GM23338 (cell line): ENCODE measurements around the gene CDK5RAP2. TPM values are rescaled to one million over a fixed set of nuclear protein-coding genes. Genes with fewer than 3 reads are reported as not detected.

Experiments
- ATAC-seq: fragments of 200-7000 bp; cut with Tn5 transposase; 3 replicates; pipeline ENCODE4 v1.9.1; 2020
- DNase-seq: peaks from one replicate; pipeline ENCODE4 v3.0.0-alpha.2; 2015; ENCODE audit warnings: low spot score
- H2AFZ ChIP-seq: fragments of 200-600 bp; sonication (generic); 2 replicates; pipeline ENCODE4 v1.8.0; 2016; ENCODE audit warnings: antibody characterized with exemption, mild to moderate bottlenecking, moderate library complexity
- H3F3A ChIP-seq: fragments of 200-600 bp; sonication (generic); replicated peaks from 2 replicates; pipeline ENCODE4 v1.8.0; 2017; ENCODE audit warnings: antibody characterized with exemption, mixed run types, low read depth
- H3K27ac ChIP-seq: fragments of 200-600 bp; sonication (generic); 2 replicates; pipeline ENCODE4 v1.6.1; 2016; ENCODE audit warnings: low read depth
- H3K27me3 ChIP-seq: fragments of 200-600 bp; sonication (generic); 2 replicates; pipeline ENCODE4 v1.8.0; 2016; ENCODE audit warnings: mild to moderate bottlenecking, mixed run types, moderate library complexity; ENCODE audit not compliant: insufficient read depth
- H3K36me3 ChIP-seq: fragments of 200-600 bp; sonication (generic); 2 replicates; pipeline ENCODE4 v1.8.0; 2016; ENCODE audit warnings: mild to moderate bottlenecking; ENCODE audit not compliant: insufficient read depth
- H3K4me1 ChIP-seq: fragments of 200-600 bp; sonication (generic); 2 replicates; pipeline ENCODE4 v1.8.0; 2016; ENCODE audit warnings: mild to moderate bottlenecking, moderate library complexity; ENCODE audit not compliant: insufficient read depth
- H3K4me2 ChIP-seq: fragments of 200-600 bp; sonication (generic); 2 replicates; pipeline ENCODE4 v1.7.1; 2017; ENCODE audit warnings: mixed run types
- H3K4me3 ChIP-seq: fragments of 200-600 bp; sonication (generic); 2 replicates; pipeline ENCODE4 v1.6.1; 2016; ENCODE audit warnings: mixed run types
- H3K79me2 ChIP-seq: fragments of 200-600 bp; sonication (generic); replicated peaks from 2 replicates; pipeline ENCODE4 v1.8.0; 2017; ENCODE audit warnings: mild to moderate bottlenecking; ENCODE audit not compliant: insufficient read depth
- H3K9me2 ChIP-seq: fragments of 200-600 bp; sonication (generic); 2 replicates; pipeline ENCODE4 v1.8.0; 2017; ENCODE audit not compliant: insufficient read depth
- H4K20me1 ChIP-seq: fragments of 200-600 bp; sonication (generic); replicated peaks from 2 replicates; pipeline ENCODE4 v1.8.0; 2017; ENCODE audit warnings: mild to moderate bottlenecking; ENCODE audit not compliant: insufficient read depth
- H3K27ac Mint-ChIP-seq: 2 replicates; pipeline ENCODE4 v1.8.0; 2020; ENCODE audit warnings: inconsistent platforms, mild to moderate bottlenecking, moderate library complexity, mixed read lengths
- H3K27me3 Mint-ChIP-seq: 3 replicates; pipeline ENCODE4 v1.8.0; 2022; ENCODE audit warnings: low read depth, mild to moderate bottlenecking, moderate library complexity, mixed read lengths, inconsistent platforms; ENCODE audit not compliant: insufficient read depth, poor library complexity
- H3K36me3 Mint-ChIP-seq: 3 replicates; pipeline ENCODE4 v1.8.0; 2021; ENCODE audit warnings: low read depth, mild to moderate bottlenecking, inconsistent platforms, moderate library complexity, mixed read lengths
- H3K4me1 Mint-ChIP-seq: 3 replicates; pipeline ENCODE4 v1.8.0; 2020; ENCODE audit warnings: mild to moderate bottlenecking, inconsistent platforms, mixed read lengths
- H3K4me3 Mint-ChIP-seq: 3 replicates; pipeline ENCODE4 v1.8.0; 2021; ENCODE audit warnings: moderate library complexity, mild to moderate bottlenecking, inconsistent platforms, mixed read lengths
- H3K9me3 Mint-ChIP-seq: 3 replicates; pipeline ENCODE4 v1.8.0; 2020; ENCODE audit warnings: moderate library complexity, mild to moderate bottlenecking, inconsistent platforms, mixed read lengths
- CREB1 ChIP-seq: fragments of 250-450 bp; sonication (Bioruptor Pico); IDR thresholded peaks from 2 replicates; pipeline ENCODE4 v1.5.0; 2020; ENCODE audit warnings: low read depth, mild to moderate bottlenecking, moderate library complexity
- EZH2 ChIP-seq: fragments of 200-600 bp; sonication (generic); IDR thresholded peaks from one replicate; pipeline ENCODE4 v1.8.0; 2017; ENCODE audit warnings: antibody characterized with exemption, mild to moderate bottlenecking, low read depth; ENCODE audit not compliant: unreplicated experiment
- JUNB ChIP-seq: IDR thresholded peaks from one replicate; pipeline ENCODE4 v1.6.1; 2016; ENCODE audit warnings: antibody characterized with exemption; ENCODE audit not compliant: unreplicated experiment
- NANOG ChIP-seq: IDR thresholded peaks from 2 replicates; pipeline ENCODE4 v1.6.1; 2016; ENCODE audit warnings: antibody characterized with exemption, borderline replicate concordance
- POLR2AphosphoS5 ChIP-seq: IDR thresholded peaks from 2 replicates; pipeline ENCODE4 v1.6.1; 2016; ENCODE audit warnings: antibody characterized with exemption, low read depth
- STAT1 ChIP-seq: IDR thresholded peaks from one replicate; pipeline ENCODE4 v1.6.1; 2016; ENCODE audit warnings: antibody characterized with exemption; ENCODE audit not compliant: unreplicated experiment
- ZNF331 ChIP-seq: fragments of 250-450 bp; sonication (Bioruptor Pico); IDR thresholded peaks from 2 replicates; pipeline ENCODE4 v1.5.0; 2020; ENCODE audit warnings: low read depth, mild to moderate bottlenecking, moderate library complexity
- polyA plus RNA-seq: library from polyadenylated mRNA; unstranded; fragments of >200 nt; fragmentation: Nextera tagmentation; extraction: Ambion mirVana; gene quantifications from 2 replicates; pipeline ENCODE4 v1.2.1, GENCODE V29; 2016
- total RNA-seq: library from RNA; depleted of rRNA; stranded (reverse); fragments of >200 nt; shearing (Covaris generic); gene quantifications from 2 replicates; pipeline ENCODE4 v1.2.3, GENCODE V29; 2014
- TF ChIP-seq, protein P1 (sequence below): fragments of 250-450 bp; sonication (Bioruptor Pico); IDR thresholded peaks from 2 replicates; pipeline ENCODE4 v1.5.0; 2020; ENCODE audit warnings: mild to moderate bottlenecking, moderate library complexity
- TF ChIP-seq, protein P2 (sequence below): IDR thresholded peaks from 2 replicates; pipeline ENCODE4 v1.6.1; 2016; ENCODE audit warnings: antibody characterized with exemption
- TF ChIP-seq, protein P3 (sequence below), 2 experiments: fragments of 200-600 bp in 1 of 2; sonication (generic) in 1 of 2; conservative IDR thresholded peaks; 2 replicates each; pipeline versions ENCODE4 v1.5.1 to v1.6.1; 2016 to 2017; ENCODE audit warnings: antibody characterized with exemption in 2 of 2, low read depth in 2 of 2, mild to moderate bottlenecking in 2 of 2, moderate library complexity in 1 of 2

The CDK5RAP2 gene
- total and polyA plus RNA-seq, 2 experiments from 2014 or later: 50.7 to 65.7 TPM

DNA sequence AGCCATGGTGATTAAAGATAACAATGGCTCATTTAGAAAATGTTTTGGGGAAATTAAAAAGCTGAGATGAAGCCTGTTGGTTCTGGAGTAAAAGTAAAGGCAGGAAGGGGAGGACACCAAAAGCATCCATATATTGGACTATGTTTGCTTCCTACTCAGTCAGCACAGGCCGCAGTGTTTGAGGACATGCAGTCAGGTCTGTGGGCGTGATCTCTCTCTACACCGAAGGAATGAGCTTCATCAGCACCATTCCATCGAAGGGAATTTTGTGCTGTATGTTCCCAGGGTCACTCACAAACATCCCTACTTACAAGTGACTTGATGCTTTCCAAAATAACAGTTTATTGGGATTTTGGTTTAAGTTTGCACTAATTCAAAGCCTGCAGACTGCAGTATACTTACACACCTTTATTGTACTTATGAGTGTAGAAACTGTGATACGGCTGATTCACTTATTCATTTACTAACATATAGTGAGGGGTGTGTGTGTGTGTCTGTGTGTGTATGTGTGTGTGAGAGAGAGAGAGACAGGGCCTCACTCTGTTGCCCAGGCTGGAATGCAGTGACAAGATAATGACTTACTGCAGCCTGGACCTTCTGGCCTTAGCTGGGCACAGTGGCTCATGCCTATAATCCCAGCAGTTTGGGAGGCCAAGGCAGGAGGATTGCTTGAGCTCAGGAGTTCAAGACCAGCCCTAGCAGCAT lies 13.4 kb upstream of the CDK5RAP2 start:
- H3K27ac ChIP-seq: no peak overlapping the region
- H3K4me2 ChIP-seq: no peak overlapping the region
- DNase-seq (no peak), ATAC-seq (no peak)
- no peaks in the 10 kb centered on the region for H3K27me3 ChIP-seq
- no peak overlapping the region for H3K4me3 ChIP-seq
- Mint-ChIP-seq H3K36me3 (no peaks in the 10 kb centered on the region), H3K27me3 (peaks cover 3% of the 10 kb centered on the region), H3K4me1 (no peaks in the 10 kb centered on the region), H3K27ac (no peak overlapping the region), H3K9me3 (no peaks in the 10 kb centered on the region), H3K4me3 (no peak overlapping the region)
- H3K79me2 ChIP-seq: no peaks in the 10 kb centered on the region
- no peaks in the 10 kb centered on the region for H3K4me1 ChIP-seq
- H4K20me1 ChIP-seq: no peaks in the 10 kb centered on the region
- H3K9me2 ChIP-seq: no peaks in the 10 kb centered on the region
- no peaks in the 10 kb centered on the region for H3K36me3 ChIP-seq
- H3F3A ChIP-seq: no peaks in the 10 kb centered on the region
- no peak overlapping the region for H2AFZ ChIP-seq
- TF ChIP-seq NANOG (no peak), CREB1 (no peak), STAT1 (no peak), EZH2 (no peak), POLR2AphosphoS5 (no peak), ZNF331 (CRISPR knock-in tag) (no peak), JUNB (no peak)
- TF ChIP-seq, protein P1, sequence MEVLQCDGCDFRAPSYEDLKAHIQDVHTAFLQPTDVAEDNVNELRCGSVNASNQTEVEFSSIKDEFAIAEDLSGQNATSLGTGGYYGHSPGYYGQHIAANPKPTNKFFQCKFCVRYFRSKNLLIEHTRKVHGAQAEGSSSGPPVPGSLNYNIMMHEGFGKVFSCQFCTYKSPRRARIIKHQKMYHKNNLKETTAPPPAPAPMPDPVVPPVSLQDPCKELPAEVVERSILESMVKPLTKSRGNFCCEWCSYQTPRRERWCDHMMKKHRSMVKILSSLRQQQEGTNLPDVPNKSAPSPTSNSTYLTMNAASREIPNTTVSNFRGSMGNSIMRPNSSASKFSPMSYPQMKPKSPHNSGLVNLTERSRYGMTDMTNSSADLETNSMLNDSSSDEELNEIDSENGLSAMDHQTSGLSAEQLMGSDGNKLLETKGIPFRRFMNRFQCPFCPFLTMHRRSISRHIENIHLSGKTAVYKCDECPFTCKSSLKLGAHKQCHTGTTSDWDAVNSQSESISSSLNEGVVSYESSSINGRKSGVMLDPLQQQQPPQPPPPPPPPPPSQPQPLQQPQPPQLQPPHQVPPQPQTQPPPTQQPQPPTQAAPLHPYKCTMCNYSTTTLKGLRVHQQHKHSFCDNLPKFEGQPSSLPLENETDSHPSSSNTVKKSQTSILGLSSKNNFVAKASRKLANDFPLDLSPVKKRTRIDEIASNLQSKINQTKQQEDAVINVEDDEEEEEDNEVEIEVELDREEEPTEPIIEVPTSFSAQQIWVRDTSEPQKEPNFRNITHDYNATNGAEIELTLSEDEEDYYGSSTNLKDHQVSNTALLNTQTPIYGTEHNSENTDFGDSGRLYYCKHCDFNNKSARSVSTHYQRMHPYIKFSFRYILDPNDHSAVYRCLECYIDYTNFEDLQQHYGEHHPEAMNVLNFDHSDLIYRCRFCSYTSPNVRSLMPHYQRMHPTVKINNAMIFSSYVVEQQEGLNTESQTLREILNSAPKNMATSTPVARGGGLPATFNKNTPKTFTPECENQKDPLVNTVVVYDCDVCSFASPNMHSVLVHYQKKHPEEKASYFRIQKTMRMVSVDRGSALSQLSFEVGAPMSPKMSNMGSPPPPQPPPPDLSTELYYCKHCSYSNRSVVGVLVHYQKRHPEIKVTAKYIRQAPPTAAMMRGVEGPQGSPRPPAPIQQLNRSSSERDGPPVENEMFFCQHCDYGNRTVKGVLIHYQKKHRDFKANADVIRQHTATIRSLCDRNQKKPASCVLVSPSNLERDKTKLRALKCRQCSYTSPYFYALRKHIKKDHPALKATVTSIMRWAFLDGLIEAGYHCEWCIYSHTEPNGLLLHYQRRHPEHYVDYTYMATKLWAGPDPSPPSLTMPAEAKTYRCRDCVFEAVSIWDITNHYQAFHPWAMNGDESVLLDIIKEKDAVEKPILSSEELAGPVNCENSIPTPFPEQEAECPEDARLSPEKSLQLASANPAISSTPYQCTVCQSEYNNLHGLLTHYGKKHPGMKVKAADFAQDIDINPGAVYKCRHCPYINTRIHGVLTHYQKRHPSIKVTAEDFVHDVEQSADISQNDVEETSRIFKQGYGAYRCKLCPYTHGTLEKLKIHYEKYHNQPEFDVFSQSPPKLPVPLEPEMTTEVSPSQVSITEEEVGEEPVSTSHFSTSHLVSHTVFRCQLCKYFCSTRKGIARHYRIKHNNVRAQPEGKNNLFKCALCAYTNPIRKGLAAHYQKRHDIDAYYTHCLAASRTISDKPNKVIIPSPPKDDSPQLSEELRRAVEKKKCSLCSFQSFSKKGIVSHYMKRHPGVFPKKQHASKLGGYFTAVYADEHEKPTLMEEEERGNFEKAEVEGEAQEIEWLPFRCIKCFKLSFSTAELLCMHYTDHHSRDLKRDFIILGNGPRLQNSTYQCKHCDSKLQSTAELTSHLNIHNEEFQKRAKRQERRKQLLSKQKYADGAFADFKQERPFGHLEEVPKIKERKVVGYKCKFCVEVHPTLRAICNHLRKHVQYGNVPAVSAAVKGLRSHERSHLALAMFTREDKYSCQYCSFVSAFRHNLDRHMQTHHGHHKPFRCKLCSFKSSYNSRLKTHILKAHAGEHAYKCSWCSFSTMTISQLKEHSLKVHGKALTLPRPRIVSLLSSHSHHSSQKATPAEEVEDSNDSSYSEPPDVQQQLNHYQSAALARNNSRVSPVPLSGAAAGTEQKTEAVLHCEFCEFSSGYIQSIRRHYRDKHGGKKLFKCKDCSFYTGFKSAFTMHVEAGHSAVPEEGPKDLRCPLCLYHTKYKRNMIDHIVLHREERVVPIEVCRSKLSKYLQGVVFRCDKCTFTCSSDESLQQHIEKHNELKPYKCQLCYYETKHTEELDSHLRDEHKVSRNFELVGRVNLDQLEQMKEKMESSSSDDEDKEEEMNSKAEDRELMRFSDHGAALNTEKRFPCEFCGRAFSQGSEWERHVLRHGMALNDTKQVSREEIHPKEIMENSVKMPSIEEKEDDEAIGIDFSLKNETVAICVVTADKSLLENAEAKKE (CRISPR knock-in tag): no peak
- TF ChIP-seq, protein P2, sequence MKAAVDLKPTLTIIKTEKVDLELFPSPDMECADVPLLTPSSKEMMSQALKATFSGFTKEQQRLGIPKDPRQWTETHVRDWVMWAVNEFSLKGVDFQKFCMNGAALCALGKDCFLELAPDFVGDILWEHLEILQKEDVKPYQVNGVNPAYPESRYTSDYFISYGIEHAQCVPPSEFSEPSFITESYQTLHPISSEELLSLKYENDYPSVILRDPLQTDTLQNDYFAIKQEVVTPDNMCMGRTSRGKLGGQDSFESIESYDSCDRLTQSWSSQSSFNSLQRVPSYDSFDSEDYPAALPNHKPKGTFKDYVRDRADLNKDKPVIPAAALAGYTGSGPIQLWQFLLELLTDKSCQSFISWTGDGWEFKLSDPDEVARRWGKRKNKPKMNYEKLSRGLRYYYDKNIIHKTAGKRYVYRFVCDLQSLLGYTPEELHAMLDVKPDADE: no peak
- TF ChIP-seq, protein P3, sequence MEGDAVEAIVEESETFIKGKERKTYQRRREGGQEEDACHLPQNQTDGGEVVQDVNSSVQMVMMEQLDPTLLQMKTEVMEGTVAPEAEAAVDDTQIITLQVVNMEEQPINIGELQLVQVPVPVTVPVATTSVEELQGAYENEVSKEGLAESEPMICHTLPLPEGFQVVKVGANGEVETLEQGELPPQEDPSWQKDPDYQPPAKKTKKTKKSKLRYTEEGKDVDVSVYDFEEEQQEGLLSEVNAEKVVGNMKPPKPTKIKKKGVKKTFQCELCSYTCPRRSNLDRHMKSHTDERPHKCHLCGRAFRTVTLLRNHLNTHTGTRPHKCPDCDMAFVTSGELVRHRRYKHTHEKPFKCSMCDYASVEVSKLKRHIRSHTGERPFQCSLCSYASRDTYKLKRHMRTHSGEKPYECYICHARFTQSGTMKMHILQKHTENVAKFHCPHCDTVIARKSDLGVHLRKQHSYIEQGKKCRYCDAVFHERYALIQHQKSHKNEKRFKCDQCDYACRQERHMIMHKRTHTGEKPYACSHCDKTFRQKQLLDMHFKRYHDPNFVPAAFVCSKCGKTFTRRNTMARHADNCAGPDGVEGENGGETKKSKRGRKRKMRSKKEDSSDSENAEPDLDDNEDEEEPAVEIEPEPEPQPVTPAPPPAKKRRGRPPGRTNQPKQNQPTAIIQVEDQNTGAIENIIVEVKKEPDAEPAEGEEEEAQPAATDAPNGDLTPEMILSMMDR (conservative IDR thresholded peaks at IDR 0.05; ENCODE audit: low read depth in 2 of 2): no peak
